HT-29 (cell line): ENCODE measurements around the gene POLR3B. TPM values are rescaled to one million over a fixed set of nuclear protein-coding genes. Genes with fewer than 3 reads are reported as not detected.
"Not testable (repeated sequence)": the region's sequence is repeated elsewhere in the genome, so short reads cannot be mapped to it uniquely, and the experiment has no call there.

Experiments used
- DNase-seq: peaks from one replicate; pipeline ENCODE4 v3.0.0-alpha.2; 2015; ENCODE audit warnings: low spot score
- total RNA-seq: library from RNA; depleted of rRNA; stranded (reverse); fragments of >200 nt; shearing (Covaris generic); gene quantifications from 2 replicates; pipeline ENCODE4 v1.2.3, GENCODE V29; 2014

Gene POLR3B
- total RNA-seq, 1 experiment from 2014 or later: 6.2 TPM

DNA sequence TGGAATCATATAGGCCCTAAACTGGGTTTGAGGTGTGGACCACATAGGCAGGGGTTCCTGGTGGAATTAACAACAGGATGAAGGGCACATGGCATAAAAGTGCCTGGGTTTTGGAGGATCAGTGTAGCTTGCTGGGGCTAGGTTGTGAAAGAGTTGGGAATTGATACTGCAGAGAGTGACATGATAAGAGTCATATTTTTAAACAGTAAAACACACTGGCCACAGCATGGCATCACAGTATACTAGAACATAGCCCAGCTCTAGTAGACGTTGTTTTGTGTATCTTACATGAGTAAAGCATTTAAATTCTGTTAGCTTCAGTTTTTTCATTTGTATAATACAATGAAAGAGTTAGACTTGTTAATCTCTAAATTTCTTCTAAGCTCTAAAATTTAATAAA, 102.0 kb downstream of the POLR3B start:
- DNase-seq: no peak

DNA sequence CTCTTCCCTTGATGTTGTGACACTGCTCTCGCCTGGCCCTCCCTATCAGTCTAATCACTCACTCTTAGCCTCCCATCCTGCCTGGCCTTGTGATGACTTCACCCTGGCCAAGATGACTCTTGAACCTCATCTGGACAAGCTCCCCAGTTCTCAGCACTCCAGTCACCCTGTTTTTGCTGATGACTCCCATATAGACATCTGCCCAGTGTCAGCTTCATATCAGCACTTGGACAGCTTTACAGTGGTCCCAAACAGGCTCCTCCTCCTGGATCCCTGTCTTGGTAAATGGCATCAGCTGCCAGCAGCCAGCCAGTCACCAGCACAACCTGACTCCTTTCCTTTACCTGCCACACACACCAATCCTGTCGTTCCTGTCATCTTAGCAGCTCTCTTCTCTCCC, 104.2 kb downstream of the POLR3B start:
- no peak for DNase-seq

DNA sequence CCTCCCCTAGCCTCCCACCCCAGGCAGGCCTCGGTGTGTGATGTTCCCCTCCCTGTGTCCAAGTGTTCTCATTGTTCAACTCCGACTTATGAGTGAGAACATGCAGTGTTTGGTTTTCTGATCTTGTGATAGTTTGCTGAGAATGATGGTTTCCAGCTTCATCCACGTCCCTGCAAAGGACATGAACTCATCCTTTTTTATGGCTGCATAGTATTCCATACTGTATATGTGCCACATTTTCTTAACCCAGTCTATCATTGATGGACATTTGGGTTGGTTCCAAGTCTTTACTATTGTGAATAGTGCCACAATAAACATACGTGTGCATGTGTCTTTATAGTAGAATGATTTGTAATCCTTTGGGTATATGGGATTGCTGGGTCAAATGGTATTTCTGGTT, 108.1 kb downstream of the POLR3B start:
- not testable (repeated sequence) for DNase-seq

DNA sequence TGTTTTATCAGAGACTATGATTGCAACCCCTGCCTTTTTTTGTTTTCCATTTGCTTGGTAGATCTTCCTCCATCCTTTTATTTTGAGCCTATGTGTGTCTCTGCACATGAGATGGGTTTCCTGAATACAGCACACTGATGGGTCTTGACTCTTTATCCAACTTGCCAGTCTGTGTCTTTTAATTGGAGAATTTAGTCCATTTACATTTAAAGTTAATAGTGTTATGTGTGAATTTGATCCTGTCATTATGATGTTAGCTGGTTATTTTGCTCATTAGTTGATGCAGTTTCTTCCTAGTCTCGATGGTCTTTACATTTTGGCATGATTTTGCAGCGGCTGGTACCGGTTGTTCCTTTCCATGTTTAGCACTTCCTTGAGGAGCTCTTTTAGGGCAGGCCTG, 118.1 kb downstream of the POLR3B start:
- not testable (repeated sequence) for DNase-seq

DNA sequence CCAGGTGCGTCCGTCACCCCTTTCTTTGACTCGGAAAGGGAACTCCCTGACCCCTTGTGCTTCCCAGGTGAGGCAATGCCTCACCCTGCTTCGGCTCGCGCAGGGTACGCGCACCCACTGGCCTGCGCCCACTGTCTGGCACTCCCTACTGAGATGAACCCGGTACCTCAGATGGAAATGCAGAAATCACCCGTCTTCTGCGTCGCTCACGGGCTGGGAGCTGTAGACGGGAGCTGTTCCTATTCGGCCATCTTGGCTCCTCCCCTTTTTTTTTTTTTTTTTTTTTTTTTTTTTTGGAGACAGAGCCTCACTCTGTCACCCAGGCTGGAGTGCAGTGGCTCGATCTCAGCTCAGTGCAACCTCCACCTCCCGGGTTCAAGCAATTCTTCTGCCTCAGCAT, 120.1 kb downstream of the POLR3B start:
- DNase-seq: not testable (repeated sequence)

DNA sequence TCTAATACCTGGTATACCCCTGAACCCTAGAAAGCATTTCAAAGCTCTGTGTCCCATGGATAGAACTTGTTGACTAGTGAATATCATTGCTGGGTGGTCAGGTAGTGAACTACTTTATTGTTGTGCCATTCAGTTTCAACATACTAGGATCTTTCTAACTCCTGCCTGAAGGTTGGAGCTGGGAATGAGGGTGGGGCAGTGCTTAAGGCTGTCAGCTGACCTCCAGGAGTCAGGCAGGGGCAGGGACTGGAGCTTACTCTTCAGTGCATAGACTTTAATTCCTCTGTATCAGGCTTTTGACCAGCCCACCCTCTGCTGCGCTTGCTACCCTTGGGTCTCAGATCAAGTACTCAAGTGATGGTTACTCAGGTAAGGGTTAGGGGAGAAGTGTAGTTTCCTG, 122.7 kb downstream of the POLR3B start:
- DNase-seq: peak; percentile 23

DNA sequence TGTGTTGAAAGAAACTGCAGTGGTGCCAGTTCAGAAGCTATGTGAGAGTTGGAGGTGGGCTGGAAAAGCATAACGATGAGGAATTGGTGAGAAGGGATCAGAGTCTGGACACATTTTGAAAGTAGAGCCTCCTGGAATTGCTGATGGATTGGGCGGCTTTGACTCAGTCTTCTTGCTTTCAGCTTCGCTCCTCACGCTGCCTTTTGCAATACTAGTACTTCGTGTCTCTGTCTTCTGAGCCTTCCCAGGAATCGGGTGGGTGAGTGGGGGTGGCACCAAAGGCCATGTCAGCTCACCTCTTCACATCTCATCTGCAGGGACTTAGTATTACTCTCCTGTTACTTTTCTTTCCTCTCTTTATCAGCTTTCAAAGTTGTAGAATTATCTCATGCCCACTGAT, 123.7 kb downstream of the POLR3B start:
- DNase-seq: no peak

DNA sequence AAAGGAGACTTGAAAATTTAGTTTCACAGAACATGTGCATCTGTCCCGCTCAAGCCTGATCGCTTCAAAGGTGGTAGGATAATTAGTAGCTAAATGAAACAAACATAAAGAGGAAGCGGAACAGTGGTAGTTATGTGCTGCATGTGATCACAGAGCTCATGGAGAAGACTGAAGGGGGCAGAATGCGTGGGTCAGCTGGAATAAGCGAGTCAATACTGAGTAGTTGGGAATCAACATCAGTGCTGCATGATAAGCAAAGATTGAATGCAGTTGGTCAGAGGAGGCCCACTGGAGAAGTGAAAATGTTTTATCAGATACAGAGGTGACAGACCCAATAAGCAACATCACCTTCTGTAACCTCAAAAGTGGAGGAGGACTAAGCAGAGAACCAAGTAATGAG, 130.1 kb downstream of the POLR3B start:
- no peak for DNase-seq

DNA sequence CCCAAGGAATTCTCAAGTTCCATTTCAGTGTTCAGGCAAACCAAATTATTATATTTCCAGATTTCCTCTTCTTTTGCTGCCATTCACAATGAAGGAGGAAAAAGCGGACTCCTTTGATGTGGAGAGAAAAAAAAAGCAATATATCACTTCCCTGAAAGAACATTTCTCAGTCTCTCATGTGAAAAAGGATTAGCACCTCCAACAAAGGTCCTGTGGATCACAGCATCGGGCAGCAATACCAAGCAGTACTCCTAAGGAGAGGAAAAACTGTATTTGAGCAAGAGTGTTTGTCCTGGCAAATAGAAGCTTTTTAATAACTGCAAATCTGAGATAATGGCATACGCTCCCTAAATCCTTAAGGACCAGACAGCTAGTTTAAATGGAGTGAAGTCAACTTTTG, 131.3 kb downstream of the POLR3B start:
- DNase-seq: no peak

DNA sequence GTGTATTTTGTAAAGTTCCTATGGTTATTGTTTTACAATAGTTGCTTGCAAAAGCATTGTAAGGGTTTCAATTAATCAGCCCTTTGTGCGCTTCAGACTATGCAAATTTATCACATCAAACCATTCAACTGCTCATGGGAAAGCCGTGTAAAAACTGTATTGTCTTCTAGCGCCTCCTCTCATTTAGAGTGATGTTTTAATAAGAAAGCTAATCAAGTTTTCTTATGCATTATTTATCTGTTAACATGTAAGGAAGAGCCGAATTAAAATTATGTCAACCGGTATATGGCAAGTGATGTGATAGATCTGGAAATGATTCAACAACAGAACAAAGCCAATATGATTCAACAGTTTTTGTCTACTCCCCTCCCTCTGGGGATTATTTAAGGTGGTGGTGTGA, 132.7 kb downstream of the POLR3B start:
- no peak for DNase-seq

DNA sequence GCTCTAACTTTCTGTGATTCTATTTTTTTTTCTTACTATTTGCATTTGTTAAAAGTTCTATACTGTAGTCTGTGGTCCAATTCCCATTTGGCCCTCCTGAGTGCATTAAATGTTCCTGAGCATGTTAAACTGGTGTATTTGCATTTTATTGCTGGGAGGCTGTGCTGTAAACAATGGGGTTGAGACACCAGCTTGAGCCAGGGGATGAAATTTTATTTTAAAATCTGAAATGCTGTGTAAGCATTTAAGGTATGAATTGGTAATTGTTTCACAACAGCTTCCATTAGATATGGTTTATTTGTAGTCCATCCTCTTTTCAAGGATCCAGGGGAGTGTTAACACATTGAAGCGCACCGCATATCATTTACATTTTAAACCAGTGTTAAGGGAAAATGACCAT, 135.3 kb downstream of the POLR3B start:
- no peak for DNase-seq

DNA sequence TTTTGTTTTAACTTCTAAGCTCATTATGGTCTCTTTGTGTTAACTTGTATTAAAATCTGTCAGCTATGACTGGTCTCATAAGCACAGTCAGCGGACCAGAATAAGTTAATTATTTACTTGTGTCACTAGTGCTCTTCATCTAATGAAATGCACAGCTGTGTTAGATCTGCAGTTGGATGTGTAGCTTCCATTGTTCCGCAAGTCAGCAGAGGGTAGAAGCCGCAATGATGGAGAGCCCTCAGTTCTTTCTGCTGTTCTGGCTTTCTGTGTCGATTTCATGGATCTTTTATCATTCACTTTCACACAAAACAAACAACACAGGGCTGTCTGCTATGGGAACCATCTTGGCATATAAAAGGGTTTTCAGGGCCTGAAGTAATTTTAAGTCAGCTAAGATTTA, 136.0 kb downstream of the POLR3B start:
- DNase-seq: peak; percentile 9

DNA sequence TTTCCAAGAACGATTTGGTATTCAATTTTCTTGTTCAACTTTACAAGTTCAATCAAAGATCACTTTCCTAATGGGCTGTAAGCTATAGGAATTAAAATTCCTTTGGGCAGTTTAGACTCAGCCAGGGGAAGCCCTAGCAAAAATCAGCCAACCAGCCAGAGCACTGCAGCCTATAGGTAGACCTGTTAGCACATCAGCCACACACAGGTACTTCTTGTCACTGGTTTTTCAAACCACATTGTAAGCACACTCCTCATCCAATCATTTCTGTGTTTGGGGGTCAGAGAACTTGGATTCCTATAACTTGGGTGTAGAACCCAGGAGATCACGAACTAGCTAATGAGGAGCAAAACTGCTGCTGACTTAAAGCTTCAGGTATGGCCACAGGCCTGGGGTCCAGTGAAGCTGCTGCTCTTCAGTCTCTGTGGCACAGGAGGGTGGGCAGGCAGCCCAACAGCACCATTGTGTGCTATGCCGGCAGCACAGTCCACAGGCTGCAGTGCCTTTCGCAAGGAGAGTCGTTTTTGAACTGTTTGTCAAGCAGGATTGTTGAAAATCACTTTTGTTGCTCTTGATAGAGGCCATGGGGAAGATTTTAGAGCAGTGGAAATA, 137.9 kb downstream of the POLR3B start:
- DNase-seq: no peak

DNA sequence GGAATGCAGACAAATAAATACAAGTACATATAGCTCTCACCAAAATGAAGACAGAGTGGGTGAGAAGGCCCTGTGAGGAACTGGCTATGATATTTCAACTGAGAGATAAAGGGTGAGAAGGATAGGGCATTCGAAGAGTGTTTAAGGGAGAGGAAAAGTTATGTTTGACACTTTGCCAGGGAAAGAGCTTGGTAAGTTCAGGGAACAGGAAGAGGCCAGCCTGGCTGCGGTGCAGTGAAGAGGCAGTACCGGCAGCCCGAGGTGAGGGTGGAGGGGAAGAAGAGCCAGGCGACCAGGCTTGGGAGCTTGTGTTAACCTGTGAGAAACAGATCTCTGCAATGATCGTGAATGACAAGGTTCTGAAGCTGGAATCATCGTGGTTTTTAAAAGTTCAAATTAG, 140.5 kb downstream of the POLR3B start:
- no peak for DNase-seq

DNA sequence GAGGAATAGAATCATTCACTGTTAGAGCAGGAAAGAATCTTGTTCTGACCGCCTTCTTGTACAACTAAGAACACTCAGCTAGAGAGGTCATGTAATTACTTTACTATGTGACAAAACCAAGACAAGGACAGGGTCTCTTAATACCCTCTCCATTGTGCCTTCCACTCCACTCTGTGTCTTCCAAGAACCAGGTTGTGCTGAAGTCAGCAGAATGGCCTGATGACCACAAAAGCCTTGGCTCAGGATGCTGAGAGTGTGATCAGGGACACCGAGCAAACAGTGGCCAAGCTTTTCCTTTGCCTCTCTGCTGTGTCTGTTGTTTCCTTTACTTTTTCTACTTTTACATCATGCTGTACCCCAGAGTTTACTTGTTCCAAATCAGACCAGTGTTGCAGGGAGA, 142.1 kb downstream of the POLR3B start:
- no peak for DNase-seq

DNA sequence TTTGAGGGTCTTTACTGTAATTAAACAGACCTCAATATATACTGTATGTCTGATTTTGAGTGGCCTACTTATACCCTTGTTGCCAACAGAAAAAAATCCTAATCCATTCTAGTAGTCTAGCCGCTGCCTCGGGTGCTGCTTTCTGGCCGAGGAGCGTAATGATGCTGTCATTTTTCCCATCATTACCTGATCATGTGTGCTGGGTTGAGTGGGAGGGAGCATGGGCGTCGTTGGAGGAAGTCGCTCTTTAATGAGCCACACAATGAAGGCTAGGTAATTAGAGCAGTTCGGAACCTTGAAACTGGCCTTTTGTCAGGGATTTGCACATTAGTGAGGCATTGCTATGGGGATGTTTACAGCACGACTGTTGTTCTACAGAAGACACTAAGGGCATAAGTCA, 149.1 kb downstream of the POLR3B start:
- no peak for DNase-seq

DNA sequence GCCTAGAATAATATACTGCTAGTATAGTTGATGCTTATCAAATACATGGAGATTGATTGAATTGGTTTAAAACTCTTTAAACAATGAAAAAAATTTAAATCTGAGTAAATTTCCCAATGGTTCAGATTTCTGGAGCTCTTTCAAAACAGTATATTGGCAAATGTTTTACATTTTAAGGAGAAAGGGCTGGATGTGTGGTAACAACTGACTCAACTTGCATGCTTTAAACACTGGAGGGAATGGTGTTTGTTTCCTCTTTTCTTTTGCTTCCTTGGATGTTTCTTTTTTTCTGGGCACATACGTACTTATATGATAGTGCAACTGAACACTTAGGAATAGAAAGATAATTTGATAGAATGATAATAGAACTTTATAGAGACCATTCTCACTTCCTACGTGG, 151.4 kb downstream of the POLR3B start:
- no peak for DNase-seq

DNA sequence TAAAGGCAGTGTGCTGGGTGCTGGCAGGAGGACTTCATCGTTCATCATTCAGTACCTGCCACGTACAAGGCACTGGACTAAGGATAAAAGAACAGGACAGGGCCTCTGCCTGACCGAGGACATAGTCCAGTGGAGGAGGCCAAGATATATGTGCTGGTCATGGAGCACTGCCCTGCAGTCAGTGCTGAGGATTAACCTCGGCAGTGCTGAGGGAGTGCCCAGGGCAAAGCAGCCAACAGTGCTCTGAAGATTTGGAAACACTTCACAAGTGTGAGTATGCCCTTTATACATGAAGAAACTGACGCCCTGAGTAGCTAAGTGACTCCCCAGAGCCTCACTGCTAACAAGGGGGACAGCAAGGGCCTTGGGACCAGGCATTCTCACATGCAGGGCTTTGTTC, 153.8 kb downstream of the POLR3B start:
- DNase-seq: no peak

DNA sequence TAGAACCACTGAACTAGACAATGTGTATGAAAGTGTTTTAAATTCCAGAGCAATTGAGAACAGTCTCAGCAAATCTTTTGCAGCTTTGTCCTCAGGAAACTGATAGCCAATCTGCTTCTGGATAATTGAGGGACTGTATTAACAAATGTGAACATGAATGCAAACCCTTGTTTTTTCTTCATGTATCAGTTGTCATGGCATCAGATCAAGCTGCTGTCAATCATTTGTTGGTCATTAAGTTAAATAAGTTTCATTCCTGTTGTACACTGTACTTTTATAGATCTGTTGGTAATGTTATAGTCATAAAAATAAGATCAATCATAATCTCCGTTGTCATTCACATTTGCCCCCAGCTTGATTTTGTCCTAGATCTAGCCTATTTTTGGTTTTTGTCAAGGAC, 159.8 kb downstream of the POLR3B start:
- no peak for DNase-seq

DNA sequence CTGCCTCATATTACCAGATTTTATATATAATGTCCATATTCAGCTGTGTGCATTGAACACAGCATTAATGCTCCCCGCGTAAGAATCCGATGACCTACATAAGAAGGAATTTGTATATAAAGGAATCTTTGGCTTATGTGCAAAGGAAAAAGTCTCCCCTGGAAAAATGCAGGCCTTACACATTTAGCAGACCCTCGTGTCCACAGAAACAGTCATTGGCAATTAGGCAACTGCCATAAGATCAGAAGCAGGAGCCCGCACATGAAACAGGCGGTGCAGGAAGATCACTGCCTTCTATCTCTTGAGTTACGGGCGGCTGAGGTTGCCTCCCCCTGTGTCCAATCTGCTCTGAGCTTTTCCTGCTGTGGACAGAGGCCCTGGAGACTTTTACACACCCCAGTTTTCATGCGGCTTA, 162.1 kb downstream of the POLR3B start:
- no peak for DNase-seq

DNA sequence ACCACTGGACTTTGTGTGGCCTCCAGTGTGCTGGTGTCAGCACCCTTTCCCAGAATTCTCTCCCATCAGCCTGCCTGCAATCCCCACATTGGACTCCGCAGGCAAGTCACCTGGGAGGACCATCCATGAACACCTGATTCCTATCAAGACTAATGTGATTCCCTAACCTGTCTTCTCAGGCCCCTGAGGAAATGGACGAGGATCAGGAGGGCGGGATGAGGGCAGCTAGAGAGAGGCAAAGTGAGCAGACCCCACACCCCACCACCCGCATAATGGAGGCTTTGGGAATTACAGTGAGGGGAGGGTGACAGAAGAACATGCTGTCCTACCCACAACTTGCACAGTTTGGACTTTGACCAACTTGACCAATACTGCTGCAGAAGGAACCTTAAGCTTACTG, 164.4 kb downstream of the POLR3B start:
- DNase-seq: no peak

DNA sequence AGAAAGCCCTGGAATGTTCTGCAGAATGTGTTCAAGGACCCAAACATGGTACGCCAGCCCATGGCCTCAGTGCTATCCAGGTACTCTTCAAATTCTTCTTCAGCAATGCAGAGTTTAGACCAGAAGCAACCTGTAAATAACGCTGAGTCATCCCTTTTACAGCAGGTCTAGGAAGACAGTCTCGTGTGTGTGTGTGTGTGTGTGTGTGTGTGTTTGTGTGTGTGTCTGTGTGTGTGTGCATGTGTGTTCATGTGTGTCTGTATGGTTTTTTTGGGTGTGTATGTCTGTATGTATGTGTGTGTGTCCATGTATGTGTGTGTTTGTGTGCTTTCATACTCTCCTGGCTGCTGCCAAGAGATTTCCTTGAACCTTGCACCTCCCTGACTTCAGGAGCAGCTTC, 165.2 kb downstream of the POLR3B start:
- DNase-seq: no peak

DNA sequence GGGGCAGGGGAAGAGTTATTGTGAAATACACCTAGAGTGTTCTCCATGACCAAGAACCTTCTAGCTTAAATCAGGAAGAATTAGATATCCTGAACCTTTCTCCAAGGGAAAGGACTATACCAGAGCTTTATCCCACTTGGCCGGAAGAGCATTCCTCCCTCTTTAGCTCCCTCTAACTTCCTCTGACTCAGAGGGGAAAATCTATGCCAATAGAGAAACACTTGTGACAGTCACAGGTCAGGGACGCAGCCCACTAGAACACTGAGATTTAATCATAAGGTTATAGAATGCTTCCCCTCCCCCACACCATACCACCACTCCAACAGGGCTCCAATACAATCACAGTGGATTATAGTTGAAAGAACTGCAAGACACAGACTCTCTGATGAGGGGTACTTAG, 169.8 kb downstream of the POLR3B start:
- DNase-seq: no peak

DNA sequence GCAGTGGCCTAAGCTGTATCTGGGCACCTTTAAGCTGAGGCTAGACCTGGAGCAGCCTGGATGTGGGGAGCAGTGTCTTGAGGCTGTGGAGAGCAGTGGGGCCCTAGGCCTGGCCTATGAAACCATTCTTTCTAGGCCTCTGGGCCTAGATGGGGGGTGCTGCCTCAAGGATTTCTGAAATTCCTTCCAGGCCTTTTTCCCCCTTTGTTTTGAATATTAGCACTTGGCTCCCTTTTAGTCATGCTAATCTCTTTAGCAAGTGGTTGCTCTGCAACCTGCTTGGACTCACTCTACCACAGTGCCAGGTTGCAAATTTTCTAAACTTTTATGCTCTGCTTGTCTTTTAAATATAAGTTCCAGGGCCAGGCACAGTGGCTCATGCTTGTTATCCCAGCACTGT, 183.7 kb downstream of the POLR3B start:
- DNase-seq: no peak
